Osteocyte (in vitro differentiated cells): ENCODE data around the gene TXNRD2. TPM values are rescaled to one million over a fixed set of nuclear protein-coding genes. Genes with fewer than 3 reads are reported as not detected.

Experiments used
- DNase-seq: peaks from one replicate; pipeline ENCODE4 v3.0.0; 2021; ENCODE audit warnings: mixed read lengths; ENCODE audit not compliant: unreplicated experiment; ENCODE audit errors: extremely low spot score
- H3K27ac Mint-ChIP-seq: one replicate; pipeline ENCODE4 v1.8.0; 2021; ENCODE audit warnings: mild to moderate bottlenecking, mixed read lengths; ENCODE audit not compliant: unreplicated experiment
- H3K27me3 Mint-ChIP-seq: one replicate; pipeline ENCODE4 v1.8.0; 2021; ENCODE audit warnings: mixed read lengths; ENCODE audit not compliant: unreplicated experiment
- H3K36me3 Mint-ChIP-seq: one replicate; pipeline ENCODE4 v1.8.0; 2021; ENCODE audit warnings: mixed read lengths; ENCODE audit not compliant: unreplicated experiment
- H3K4me1 Mint-ChIP-seq: one replicate; pipeline ENCODE4 v1.8.0; 2021; ENCODE audit warnings: mixed read lengths; ENCODE audit not compliant: unreplicated experiment
- H3K4me3 Mint-ChIP-seq: one replicate; pipeline ENCODE4 v1.8.0; 2021; ENCODE audit warnings: mild to moderate bottlenecking, moderate library complexity, mixed read lengths; ENCODE audit not compliant: unreplicated experiment
- H3K9me3 Mint-ChIP-seq: one replicate; pipeline ENCODE4 v1.8.0; 2021; ENCODE audit warnings: mixed read lengths; ENCODE audit not compliant: unreplicated experiment
- total RNA-seq: library from RNA; stranded (reverse); gene quantifications from 2 replicates; pipeline ENCODE4 v1.2.1, GENCODE V29; 2021
- TF ChIP-seq, protein P1 (sequence below): fragments of 200-600 bp; sonication (generic); IDR thresholded peaks from 2 replicates; pipeline ENCODE4 v1.5.0; 2021; ENCODE audit warnings: antibody characterized with exemption, mild to moderate bottlenecking, moderate library complexity

Gene TXNRD2
- total RNA-seq, 1 donor from 2014 or later, result 12.6 TPM

DNA sequence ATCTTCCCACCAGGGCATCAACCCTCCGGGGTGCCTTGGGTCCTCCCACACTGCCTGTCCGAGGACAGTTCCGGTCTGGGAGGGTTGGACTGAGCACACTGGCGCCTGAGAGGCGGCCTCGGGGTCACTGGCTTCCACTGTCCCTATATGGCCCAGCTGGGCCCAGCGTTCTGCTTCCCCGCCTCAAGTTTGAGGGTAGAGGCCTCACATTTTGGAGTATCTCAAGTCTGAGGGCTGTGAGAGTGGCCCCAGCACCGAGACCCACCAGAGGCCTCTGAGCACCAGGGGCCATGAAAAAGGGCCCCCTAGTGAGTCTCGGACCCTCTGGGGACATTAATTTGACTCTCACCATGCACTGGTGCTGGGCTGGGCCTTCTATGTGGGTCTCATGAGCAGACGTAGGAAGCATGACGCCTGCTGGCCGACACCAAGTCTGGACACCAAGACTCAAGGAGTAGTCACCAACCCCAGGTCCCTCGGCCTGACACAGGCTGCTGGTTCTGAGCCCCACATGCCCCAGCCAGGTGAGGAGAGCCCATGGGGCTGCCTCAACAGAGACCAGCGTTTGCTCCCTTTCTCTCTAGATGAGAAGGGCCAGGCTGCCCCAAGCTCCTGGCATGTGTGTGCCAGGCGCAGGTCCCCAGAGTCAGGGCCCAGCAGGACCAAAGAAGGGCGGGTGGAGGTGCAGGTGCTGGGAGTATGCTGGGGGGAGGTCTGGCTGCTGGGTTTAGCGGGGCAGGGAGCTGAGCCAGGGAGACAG lies 47.5 kb upstream of the TXNRD2 start:
- no peaks in the 10 kb centered on the region for H3K27me3 Mint-ChIP-seq
- H3K4me3 Mint-ChIP-seq, result no peak overlapping the region
- no peak overlapping the region for H3K27ac Mint-ChIP-seq
- H3K9me3 Mint-ChIP-seq, result no peaks in the 10 kb centered on the region
- no peaks in the 10 kb centered on the region for H3K36me3 Mint-ChIP-seq
- DNase-seq, result no peak
- H3K4me1 Mint-ChIP-seq, result peaks cover 41% of the 10 kb centered on the region
- TF ChIP-seq, protein P1, sequence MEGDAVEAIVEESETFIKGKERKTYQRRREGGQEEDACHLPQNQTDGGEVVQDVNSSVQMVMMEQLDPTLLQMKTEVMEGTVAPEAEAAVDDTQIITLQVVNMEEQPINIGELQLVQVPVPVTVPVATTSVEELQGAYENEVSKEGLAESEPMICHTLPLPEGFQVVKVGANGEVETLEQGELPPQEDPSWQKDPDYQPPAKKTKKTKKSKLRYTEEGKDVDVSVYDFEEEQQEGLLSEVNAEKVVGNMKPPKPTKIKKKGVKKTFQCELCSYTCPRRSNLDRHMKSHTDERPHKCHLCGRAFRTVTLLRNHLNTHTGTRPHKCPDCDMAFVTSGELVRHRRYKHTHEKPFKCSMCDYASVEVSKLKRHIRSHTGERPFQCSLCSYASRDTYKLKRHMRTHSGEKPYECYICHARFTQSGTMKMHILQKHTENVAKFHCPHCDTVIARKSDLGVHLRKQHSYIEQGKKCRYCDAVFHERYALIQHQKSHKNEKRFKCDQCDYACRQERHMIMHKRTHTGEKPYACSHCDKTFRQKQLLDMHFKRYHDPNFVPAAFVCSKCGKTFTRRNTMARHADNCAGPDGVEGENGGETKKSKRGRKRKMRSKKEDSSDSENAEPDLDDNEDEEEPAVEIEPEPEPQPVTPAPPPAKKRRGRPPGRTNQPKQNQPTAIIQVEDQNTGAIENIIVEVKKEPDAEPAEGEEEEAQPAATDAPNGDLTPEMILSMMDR, result no peak

DNA sequence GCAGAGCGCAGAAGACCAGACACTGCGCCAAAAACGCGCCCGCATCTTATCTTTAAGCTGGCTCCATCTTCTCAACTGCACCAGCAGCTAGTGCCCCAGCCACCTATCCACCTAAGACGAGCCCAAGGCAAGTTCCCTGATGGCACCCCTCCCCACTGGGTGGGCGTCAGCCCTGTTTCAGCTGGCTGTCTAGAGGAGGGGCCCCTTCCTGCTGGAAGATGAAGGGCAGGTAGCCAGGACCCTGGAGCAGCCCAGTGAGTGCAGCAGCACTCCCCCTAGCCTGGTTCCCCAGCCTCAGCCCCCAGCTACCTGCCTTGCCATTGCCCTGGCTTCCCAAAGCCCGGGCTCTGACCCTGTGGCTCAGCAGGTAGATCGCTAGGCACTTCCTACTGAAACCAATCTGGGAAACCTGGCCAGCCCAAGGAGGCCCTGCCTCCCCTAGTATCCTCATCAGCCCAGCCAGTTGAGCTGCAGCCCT lies 46.8 kb upstream of the TXNRD2 start:
- Mint-ChIP-seq H3K27me3 (no peaks in the 10 kb centered on the region), H3K4me3 (peak overlapping the region; percentile 54), H3K27ac (no peak overlapping the region)

DNA sequence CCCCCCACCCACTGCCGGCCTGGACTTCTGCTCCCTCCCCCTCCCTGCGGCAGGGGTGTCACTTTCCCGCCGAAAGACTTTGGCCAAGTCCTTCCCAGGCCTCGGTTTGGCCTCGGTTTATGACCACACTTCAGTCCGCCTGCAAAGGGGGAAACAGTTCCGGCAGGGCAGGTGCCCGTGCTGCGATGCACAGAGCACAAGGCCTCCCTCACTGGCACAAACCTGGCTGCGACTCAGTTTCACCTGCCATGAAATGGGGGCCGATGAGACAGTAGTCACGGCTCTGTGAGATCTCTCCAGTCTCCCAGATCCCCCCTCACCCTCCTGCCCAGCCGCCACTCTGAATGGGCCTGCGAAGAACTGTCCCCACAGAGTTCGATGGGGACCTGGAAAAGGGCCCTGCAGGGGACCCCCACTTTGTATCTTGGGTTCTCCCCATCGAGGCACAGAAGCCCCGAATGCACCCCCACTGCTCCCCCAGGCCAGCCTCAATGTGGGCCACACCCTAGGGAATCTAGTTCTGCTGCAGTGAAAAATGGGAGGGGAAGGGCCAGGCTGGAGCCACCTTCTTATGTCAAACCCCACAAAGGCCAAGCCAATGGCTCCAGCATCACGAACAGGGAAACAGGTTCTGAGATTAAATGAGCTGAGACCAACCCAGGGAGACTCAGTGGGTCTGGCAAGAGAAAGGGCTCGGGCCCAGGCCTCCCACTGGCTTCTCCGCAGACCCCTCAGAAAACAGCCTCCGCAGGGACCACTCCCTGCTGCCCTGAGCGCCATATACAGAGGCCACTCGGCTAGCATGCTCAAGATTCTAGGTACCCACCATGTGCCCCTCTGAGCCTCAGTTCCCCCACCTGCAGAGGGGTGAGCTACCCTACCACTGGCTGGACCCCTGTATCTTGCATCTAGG lies 46.0 kb upstream of the TXNRD2 start:
- Mint-ChIP-seq H3K27me3 (no peaks in the 10 kb centered on the region), H3K27ac (no peak overlapping the region), H3K9me3 (no peaks in the 10 kb centered on the region), H3K36me3 (no peaks in the 10 kb centered on the region), H3K4me1 (peaks cover 44% of the 10 kb centered on the region), H3K4me3 (peak overlapping the region; percentile 54)
- no peak for DNase-seq
- TF ChIP-seq, protein P1, result no peak

More for the DNA sequence above, 46.8 kb upstream of the TXNRD2 start:
- Mint-ChIP-seq H3K36me3 (no peaks in the 10 kb centered on the region), H3K9me3 (no peaks in the 10 kb centered on the region), H3K4me1 (peaks cover 44% of the 10 kb centered on the region)
- no peak for DNase-seq
- TF ChIP-seq, protein P1, result no peak

DNA sequence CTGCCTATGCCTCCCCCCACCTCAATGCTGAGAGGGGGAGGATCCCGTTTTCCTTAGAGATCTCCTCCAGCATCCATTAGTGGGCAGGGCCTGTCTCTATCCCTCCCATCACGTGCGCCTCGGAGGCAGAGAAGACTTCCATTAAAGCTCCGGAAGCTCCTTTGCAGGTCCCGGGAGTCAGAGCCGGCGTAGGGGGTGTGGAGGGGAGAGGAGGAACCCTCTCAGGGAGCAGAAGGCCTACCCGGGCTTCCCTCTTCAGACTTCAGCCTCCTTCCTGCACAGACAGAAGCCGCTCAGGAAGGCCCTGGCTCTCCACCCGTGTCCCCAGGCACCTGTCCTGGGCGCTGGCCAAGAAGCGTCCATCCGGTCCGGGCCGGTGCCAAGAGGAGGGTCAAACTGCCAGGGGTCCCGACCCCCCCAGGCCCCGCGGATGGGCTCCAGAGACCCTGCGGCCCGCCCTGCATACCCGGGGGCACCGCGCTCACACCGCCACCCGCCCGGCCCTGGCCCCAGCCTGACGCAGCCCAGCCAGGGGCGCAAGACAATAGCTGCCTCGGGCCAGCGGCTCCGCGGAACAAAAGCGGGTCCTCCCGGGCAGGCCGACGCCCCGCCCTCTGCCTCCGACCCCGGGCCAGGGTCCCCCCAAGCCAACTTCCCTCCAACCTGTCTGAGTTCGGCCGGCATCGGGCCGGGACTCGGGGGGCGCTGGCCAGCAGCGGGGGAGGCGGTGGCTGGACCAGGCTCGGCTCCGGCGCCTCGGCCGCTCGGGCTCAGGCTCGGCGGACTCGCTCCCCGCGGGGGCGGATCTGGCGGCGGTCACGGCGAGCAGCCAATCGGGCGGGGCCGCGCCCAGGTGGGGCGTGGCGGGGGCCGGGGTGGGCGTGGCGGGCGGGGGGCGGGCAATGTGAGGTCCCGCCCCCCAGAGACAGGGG lies 45.1 kb upstream of the TXNRD2 start:
- Mint-ChIP-seq H3K4me1 (peaks cover 35% of the 10 kb centered on the region), H3K4me3 (peak overlapping the region; percentile 76), H3K27me3 (no peaks in the 10 kb centered on the region), H3K9me3 (no peaks in the 10 kb centered on the region), H3K36me3 (no peaks in the 10 kb centered on the region), H3K27ac (no peak overlapping the region)
- TF ChIP-seq, protein P1, result no peak
- DNase-seq, result peak; percentile 94
